NCI-H1436 treated with DMSO at 0.1 percent for 48 hours (cell line): ENCODE measurements around the gene SLC22A31.
"Not testable (repeated sequence)": the region's sequence is repeated elsewhere in the genome, so short reads cannot be mapped to it uniquely, and the experiment has no call there.

ENCODE experiments used
- DNase-seq: peaks from one replicate; lab custom pipeline; 2025; lab: John Stamatoyannopoulos, UW

Gene SLC22A31

GRCh38 chr16:89192956-89193575 is 7.3 kb downstream of the SLC22A31 start:
- no peak for DNase-seq

GRCh38 chr16:89192186-89192955 is 8.0 kb downstream of the SLC22A31 start:
- not testable (repeated sequence) for DNase-seq

GRCh38 chr16:89191901-89192185 is 8.5 kb downstream of the SLC22A31 start:
- no peak for DNase-seq

- DNase-seq = no peak
Observed at GRCh38 chr16:89191033-89191900, 9.1 kb downstream of the SLC22A31 start.

- DNase-seq = no peak
Observed at GRCh38 chr16:89190150-89190958, 10.0 kb downstream of the SLC22A31 start.

GRCh38 chr16:89189358-89190025 is 10.8 kb downstream of the SLC22A31 start:
- DNase-seq = no peak

GRCh38 chr16:89188471-89189357 is 11.6 kb downstream of the SLC22A31 start:
- DNase-seq = not testable (repeated sequence)

GRCh38 chr16:89187770-89188392 is 12.5 kb downstream of the SLC22A31 start:
- DNase-seq = no peak

- no peak for DNase-seq
Observed at GRCh38 chr16:89187032-89187769, 13.1 kb downstream of the SLC22A31 start.

GRCh38 chr16:89186593-89187031 is 13.7 kb downstream of the SLC22A31 start:
- DNase-seq = not testable (repeated sequence)

GRCh38 chr16:89185887-89186592 is 14.3 kb downstream of the SLC22A31 start:
- not testable (repeated sequence) for DNase-seq

- DNase-seq = no peak
Observed at GRCh38 chr16:89184933-89185794, 15.2 kb downstream of the SLC22A31 start.

GRCh38 chr16:89184677-89184932 is 15.7 kb downstream of the SLC22A31 start:
- no peak for DNase-seq

GRCh38 chr16:89183975-89184676 is 16.2 kb downstream of the SLC22A31 start:
- DNase-seq = no peak

GRCh38 chr16:89183463-89183862 is 16.9 kb downstream of the SLC22A31 start:
- no peak for DNase-seq

- no peak for DNase-seq
Observed at GRCh38 chr16:89179656-89180315, 20.6 kb downstream of the SLC22A31 start.

- no peak for DNase-seq
Observed at GRCh38 chr16:89179148-89179484, 21.2 kb downstream of the SLC22A31 start.
